ENCODE results near the gene QRSL1.

DNA sequence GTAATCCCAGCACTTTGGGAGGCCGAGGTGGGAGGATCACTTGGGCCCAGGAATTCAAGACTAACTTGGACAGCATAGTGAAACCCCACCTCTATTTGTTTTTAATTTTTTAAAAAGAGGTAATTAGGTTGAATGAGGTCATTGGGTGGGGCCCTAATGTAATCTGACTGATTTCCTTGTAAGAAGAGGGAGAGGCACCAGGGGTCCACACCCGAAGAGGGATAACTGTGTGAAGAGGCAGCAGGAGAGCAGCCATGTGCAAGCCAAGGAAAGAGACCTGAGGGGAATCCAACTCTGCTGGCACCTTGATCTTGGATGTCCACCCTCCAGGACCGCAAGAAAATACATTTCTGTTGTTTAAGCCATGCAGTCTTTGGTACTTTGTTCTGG lies 63.4 kb downstream of the QRSL1 start:
- TF ChIP-seq EZH2 (IDR thresholded peaks at IDR 0.05; ENCODE audit: low read depth, unreplicated experiment), result no peak
- no peak for TF ChIP-seq CTCF (conservative IDR thresholded peaks at IDR 0.05; ENCODE audit: low read depth in 2 of 2)
- TF ChIP-seq REST (IDR thresholded peaks at IDR 0.05; ENCODE audit: unreplicated experiment), result no peak
- TF ChIP-seq CREB1 (CRISPR knock-in tag; IDR thresholded peaks at IDR 0.05; ENCODE audit: low read depth), result no peak
- no peak for TF ChIP-seq POLR2AphosphoS5 (IDR thresholded peaks at IDR 0.05; ENCODE audit: low read depth)
- no peak for TF ChIP-seq ETS1 (IDR thresholded peaks at IDR 0.05)
- TF ChIP-seq STAT1 (IDR thresholded peaks at IDR 0.05; ENCODE audit: unreplicated experiment), result no peak
